HEK293 (cell line): ENCODE data around the gene VEPH1.

Source experiments
- BCL11B ChIP-seq: fragments of 450-650 bp; formaldehyde crosslinking; IDR thresholded peaks from 2 replicates; pipeline ENCODE4 v1.5.1; 2016; ENCODE audit warnings: low read depth, missing biosample characterization, missing genetic modification characterization
- KLF10 ChIP-seq: fragments of 450-650 bp; IDR thresholded peaks from 2 replicates; pipeline ENCODE4 v1.5.1; 2018; ENCODE audit warnings: missing biosample characterization, mild to moderate bottlenecking, missing genetic modification characterization
- KLF17 ChIP-seq: fragments of 450-650 bp; formaldehyde crosslinking; IDR thresholded peaks from 2 replicates; pipeline ENCODE4 v1.5.1; 2016; ENCODE audit warnings: missing biosample characterization, missing genetic modification characterization
- OVOL3 ChIP-seq: fragments of 450-650 bp; formaldehyde crosslinking; IDR thresholded peaks from 2 replicates; pipeline ENCODE4 v1.5.1; 2016; ENCODE audit warnings: missing biosample characterization, missing genetic modification characterization
- SCRT1 ChIP-seq: fragments of 450-650 bp; formaldehyde crosslinking; IDR thresholded peaks from 2 replicates; pipeline ENCODE4 v1.5.1; 2016; ENCODE audit warnings: missing biosample characterization, missing genetic modification characterization, borderline replicate concordance
- ZBTB49 ChIP-seq: fragments of 450-650 bp; formaldehyde crosslinking; IDR thresholded peaks from 2 replicates; pipeline ENCODE4 v1.5.1; 2016; ENCODE audit warnings: missing biosample characterization, missing genetic modification characterization, low read depth
- ZFP37 ChIP-seq: fragments of 450-650 bp; formaldehyde crosslinking; IDR thresholded peaks from 2 replicates; pipeline ENCODE4 v1.5.1; 2016; ENCODE audit warnings: missing biosample characterization, missing genetic modification characterization
- ZIC2 ChIP-seq: fragments of 450-650 bp; formaldehyde crosslinking; IDR thresholded peaks from 2 replicates; pipeline ENCODE4 v1.5.1; 2016; ENCODE audit warnings: missing biosample characterization, missing genetic modification characterization
- ZNF121 ChIP-seq: fragments of 450-650 bp; formaldehyde crosslinking; IDR thresholded peaks from 2 replicates; pipeline ENCODE4 v1.5.1; 2016; ENCODE audit warnings: missing biosample characterization, missing genetic modification characterization
- ZNF18 ChIP-seq: fragments of 450-650 bp; formaldehyde crosslinking; IDR thresholded peaks from 2 replicates; pipeline ENCODE4 v1.5.1; 2016; ENCODE audit warnings: missing biosample characterization, missing genetic modification characterization
- ZNF2 ChIP-seq: fragments of 450-650 bp; formaldehyde crosslinking; IDR thresholded peaks from 2 replicates; pipeline ENCODE4 v1.5.1; 2016; ENCODE audit warnings: missing biosample characterization, missing genetic modification characterization
- ZNF214 ChIP-seq: fragments of 450-650 bp; formaldehyde crosslinking; IDR thresholded peaks from 2 replicates; pipeline ENCODE4 v1.5.1; 2017; ENCODE audit warnings: missing biosample characterization, mild to moderate bottlenecking, missing genetic modification characterization, borderline replicate concordance
- ZNF26 ChIP-seq: fragments of 450-650 bp; formaldehyde crosslinking; IDR thresholded peaks from 2 replicates; pipeline ENCODE4 v1.5.1; 2016; ENCODE audit warnings: missing biosample characterization, missing genetic modification characterization
- ZNF529 ChIP-seq: fragments of 450-650 bp; formaldehyde crosslinking; IDR thresholded peaks from 2 replicates; pipeline ENCODE4 v1.5.1; 2017; ENCODE audit warnings: missing genetic modification characterization, missing biosample characterization; ENCODE audit not compliant: insufficient replicate concordance
- ZNF549 ChIP-seq: fragments of 450-650 bp; IDR thresholded peaks from 2 replicates; pipeline ENCODE4 v1.5.1; 2018; ENCODE audit warnings: missing biosample characterization, missing genetic modification characterization, mild to moderate bottlenecking, inconsistent platforms, moderate library complexity
- ZNF629 ChIP-seq: fragments of 450-650 bp; formaldehyde crosslinking; IDR thresholded peaks from 2 replicates; pipeline ENCODE4 v1.5.1; 2017; ENCODE audit warnings: missing biosample characterization, missing genetic modification characterization
- ZNF645 ChIP-seq: fragments of 450-650 bp; formaldehyde crosslinking; IDR thresholded peaks from 2 replicates; pipeline ENCODE4; 2016; ENCODE audit warnings: missing biosample characterization, missing genetic modification characterization
- ZNF660 ChIP-seq: fragments of 450-650 bp; IDR thresholded peaks from 2 replicates; pipeline ENCODE4 v1.5.1; 2018; ENCODE audit warnings: missing biosample characterization, mild to moderate bottlenecking, missing genetic modification characterization
- ZNF76 ChIP-seq: fragments of 450-650 bp; formaldehyde crosslinking; IDR thresholded peaks from 2 replicates; pipeline ENCODE4; 2016; ENCODE audit warnings: low read depth, missing biosample characterization, missing genetic modification characterization, borderline replicate concordance
- ZNF777 ChIP-seq: fragments of 450-650 bp; formaldehyde crosslinking; IDR thresholded peaks from 2 replicates; pipeline ENCODE4 v1.5.1; 2017; ENCODE audit warnings: missing biosample characterization, missing genetic modification characterization, borderline replicate concordance
- ZNF830 ChIP-seq: fragments of 450-650 bp; IDR thresholded peaks from 2 replicates; pipeline ENCODE4 v1.5.0; 2018; ENCODE audit warnings: missing biosample characterization, missing genetic modification characterization, low read depth, mild to moderate bottlenecking, moderate library complexity
- TF ChIP-seq, protein P1 (sequence below): fragments of 450-650 bp; formaldehyde crosslinking; IDR thresholded peaks from 2 replicates; pipeline ENCODE4 v1.5.1; 2016; ENCODE audit warnings: missing biosample characterization, missing genetic modification characterization
- TF ChIP-seq, protein P2 (sequence below): fragments of 450-650 bp; formaldehyde crosslinking; IDR thresholded peaks from 2 replicates; pipeline ENCODE4 v1.5.0; 2017; ENCODE audit warnings: missing biosample characterization, missing genetic modification characterization, borderline replicate concordance
- TF ChIP-seq, protein P3 (sequence below): fragments of 450-650 bp; formaldehyde crosslinking; IDR thresholded peaks from 2 replicates; pipeline ENCODE4 v1.5.1; 2016; ENCODE audit warnings: missing biosample characterization, missing genetic modification characterization

Gene VEPH1

GRCh38 chr3:157475921-157476414, 27.2 kb downstream of the VEPH1 start (continued):
- TF ChIP-seq, protein P1, sequence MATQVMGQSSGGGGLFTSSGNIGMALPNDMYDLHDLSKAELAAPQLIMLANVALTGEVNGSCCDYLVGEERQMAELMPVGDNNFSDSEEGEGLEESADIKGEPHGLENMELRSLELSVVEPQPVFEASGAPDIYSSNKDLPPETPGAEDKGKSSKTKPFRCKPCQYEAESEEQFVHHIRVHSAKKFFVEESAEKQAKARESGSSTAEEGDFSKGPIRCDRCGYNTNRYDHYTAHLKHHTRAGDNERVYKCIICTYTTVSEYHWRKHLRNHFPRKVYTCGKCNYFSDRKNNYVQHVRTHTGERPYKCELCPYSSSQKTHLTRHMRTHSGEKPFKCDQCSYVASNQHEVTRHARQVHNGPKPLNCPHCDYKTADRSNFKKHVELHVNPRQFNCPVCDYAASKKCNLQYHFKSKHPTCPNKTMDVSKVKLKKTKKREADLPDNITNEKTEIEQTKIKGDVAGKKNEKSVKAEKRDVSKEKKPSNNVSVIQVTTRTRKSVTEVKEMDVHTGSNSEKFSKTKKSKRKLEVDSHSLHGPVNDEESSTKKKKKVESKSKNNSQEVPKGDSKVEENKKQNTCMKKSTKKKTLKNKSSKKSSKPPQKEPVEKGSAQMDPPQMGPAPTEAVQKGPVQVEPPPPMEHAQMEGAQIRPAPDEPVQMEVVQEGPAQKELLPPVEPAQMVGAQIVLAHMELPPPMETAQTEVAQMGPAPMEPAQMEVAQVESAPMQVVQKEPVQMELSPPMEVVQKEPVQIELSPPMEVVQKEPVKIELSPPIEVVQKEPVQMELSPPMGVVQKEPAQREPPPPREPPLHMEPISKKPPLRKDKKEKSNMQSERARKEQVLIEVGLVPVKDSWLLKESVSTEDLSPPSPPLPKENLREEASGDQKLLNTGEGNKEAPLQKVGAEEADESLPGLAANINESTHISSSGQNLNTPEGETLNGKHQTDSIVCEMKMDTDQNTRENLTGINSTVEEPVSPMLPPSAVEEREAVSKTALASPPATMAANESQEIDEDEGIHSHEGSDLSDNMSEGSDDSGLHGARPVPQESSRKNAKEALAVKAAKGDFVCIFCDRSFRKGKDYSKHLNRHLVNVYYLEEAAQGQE (tag by site-specific recombination): no peak
- 0 out of 2 replicates have a peak, but pooled peaks have one; percentile 55 for TF ChIP-seq KLF10 (tag by site-specific recombination)
- TF ChIP-seq ZNF26 (tag by site-specific recombination): no peak
- TF ChIP-seq ZNF76 (tag by site-specific recombination): no peak
- no peak for TF ChIP-seq ZNF529
- no peak for TF ChIP-seq BCL11B (tag by site-specific recombination)
- TF ChIP-seq, protein P2, sequence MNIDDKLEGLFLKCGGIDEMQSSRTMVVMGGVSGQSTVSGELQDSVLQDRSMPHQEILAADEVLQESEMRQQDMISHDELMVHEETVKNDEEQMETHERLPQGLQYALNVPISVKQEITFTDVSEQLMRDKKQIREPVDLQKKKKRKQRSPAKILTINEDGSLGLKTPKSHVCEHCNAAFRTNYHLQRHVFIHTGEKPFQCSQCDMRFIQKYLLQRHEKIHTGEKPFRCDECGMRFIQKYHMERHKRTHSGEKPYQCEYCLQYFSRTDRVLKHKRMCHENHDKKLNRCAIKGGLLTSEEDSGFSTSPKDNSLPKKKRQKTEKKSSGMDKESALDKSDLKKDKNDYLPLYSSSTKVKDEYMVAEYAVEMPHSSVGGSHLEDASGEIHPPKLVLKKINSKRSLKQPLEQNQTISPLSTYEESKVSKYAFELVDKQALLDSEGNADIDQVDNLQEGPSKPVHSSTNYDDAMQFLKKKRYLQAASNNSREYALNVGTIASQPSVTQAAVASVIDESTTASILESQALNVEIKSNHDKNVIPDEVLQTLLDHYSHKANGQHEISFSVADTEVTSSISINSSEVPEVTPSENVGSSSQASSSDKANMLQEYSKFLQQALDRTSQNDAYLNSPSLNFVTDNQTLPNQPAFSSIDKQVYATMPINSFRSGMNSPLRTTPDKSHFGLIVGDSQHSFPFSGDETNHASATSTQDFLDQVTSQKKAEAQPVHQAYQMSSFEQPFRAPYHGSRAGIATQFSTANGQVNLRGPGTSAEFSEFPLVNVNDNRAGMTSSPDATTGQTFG (tag by site-specific recombination): no peak
- peak; percentile 92 for TF ChIP-seq ZFP37 (tag by site-specific recombination)
- TF ChIP-seq ZIC2 (tag by site-specific recombination): no peak
- no peak for TF ChIP-seq ZNF121 (tag by site-specific recombination)
- no peak for TF ChIP-seq OVOL3 (tag by site-specific recombination)
- TF ChIP-seq ZNF2 (tag by site-specific recombination): peak; percentile 64; the same call in 1 of the 2 replicates
- TF ChIP-seq ZNF18 (tag by site-specific recombination): no peak
- TF ChIP-seq ZNF214 (tag by site-specific recombination): no peak
- no peak for TF ChIP-seq SCRT1 (tag by site-specific recombination)
- no peak for TF ChIP-seq ZNF830
- no peak for TF ChIP-seq ZNF777 (tag by site-specific recombination)
- TF ChIP-seq ZNF549 (tag by site-specific recombination): no peak
- no peak for TF ChIP-seq ZNF645 (tag by site-specific recombination)
- no peak for TF ChIP-seq KLF17 (tag by site-specific recombination)
- TF ChIP-seq, protein P3, sequence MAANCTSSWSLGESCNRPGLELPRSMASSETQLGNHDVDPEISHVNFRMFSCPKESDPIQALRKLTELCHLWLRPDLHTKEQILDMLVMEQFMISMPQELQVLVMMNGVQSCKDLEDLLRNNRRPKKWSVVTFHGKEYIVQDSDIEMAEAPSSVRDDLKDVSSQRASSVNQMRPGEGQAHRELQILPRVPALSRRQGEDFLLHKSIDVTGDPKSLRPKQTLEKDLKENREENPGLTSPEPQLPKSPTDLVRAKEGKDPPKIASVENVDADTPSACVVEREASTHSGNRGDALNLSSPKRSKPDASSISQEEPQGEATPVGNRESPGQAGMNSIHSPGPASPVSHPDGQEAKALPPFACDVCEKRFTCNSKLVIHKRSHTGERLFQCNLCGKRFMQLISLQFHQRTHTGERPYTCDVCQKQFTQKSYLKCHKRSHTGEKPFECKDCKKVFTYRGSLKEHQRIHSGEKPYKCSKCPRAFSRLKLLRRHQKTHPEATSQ (tag by site-specific recombination): no peak
- no peak for TF ChIP-seq ZBTB49
- TF ChIP-seq ZNF660 (tag by site-specific recombination): peak; percentile 93
- TF ChIP-seq ZNF629: peak; percentile 92
